Activated T-cell treated with anti-CD3 and anti-CD28 coated beads, Interleukin-2, amount 50 U/mL, for 4 hours (primary cell): ENCODE results near the gene CCR5. TPM values are rescaled to one million over a fixed set of nuclear protein-coding genes. Genes with fewer than 3 reads are reported as not detected.
A peak's percentile ranks its signal among the peaks of the same experiment; 100 is the strongest.

Experiments
- ATAC-seq, 2 donors: fragments of 200-7000 bp; cut with Tn5 transposase; one replicate each; pipeline ENCODE4 v1.10.0; 2021
- DNase-seq: peaks from one replicate; pipeline ENCODE4 v3.0.0-alpha.2; 2020
- H3K27me3 Mint-ChIP-seq: one replicate; pipeline ENCODE4 v1.8.0; 2021; ENCODE audit warnings: low read depth, mixed read lengths
- H3K36me3 Mint-ChIP-seq: one replicate; pipeline ENCODE4 v1.8.0; 2022; ENCODE audit warnings: mixed read lengths; ENCODE audit not compliant: insufficient read depth
- H3K4me1 Mint-ChIP-seq: one replicate; pipeline ENCODE4 v1.8.0; 2021; ENCODE audit warnings: low read depth, mixed read lengths
- H3K4me3 Mint-ChIP-seq: one replicate; pipeline ENCODE4 v1.8.0; 2021; ENCODE audit warnings: mild to moderate bottlenecking, moderate library complexity, mixed read lengths
- H3K9me3 Mint-ChIP-seq: one replicate; pipeline ENCODE4 v1.8.0; 2021; ENCODE audit warnings: mixed read lengths
- total RNA-seq, 3 donors: library from RNA; stranded (reverse); gene quantifications; one replicate each; pipeline ENCODE4 v1.2.1, GENCODE V29; 2021

The CCR5 gene
- total RNA-seq, 3 donors from 2014 or later: 1.2 to 7.2 (median 2.2) TPM

- ATAC-seq (no peak), DNase-seq (no peak)
- no peak overlapping the region for H3K4me3 Mint-ChIP-seq
- no peaks in the 10 kb centered on the region for H3K36me3 Mint-ChIP-seq
- peaks cover 47% of the 10 kb centered on the region for H3K4me1 Mint-ChIP-seq
- H3K27me3 Mint-ChIP-seq: no peaks in the 10 kb centered on the region
- no peaks in the 10 kb centered on the region for H3K9me3 Mint-ChIP-seq
Observed at GRCh38 chr3:46367811-46368210, 2.9 kb upstream of the CCR5 start.

GRCh38 chr3:46368569-46368968 is 2.2 kb upstream of the CCR5 start:
- Mint-ChIP-seq H3K27me3 (no peaks in the 10 kb centered on the region), H3K36me3 (no peaks in the 10 kb centered on the region), H3K9me3 (no peaks in the 10 kb centered on the region), H3K4me3 (no peak overlapping the region), H3K4me1 (peaks cover 52% of the 10 kb centered on the region)
- peak; percentile 24 to 29 for ATAC-seq
- DNase-seq: peak; percentile 54

GRCh38 chr3:46369151-46369550 is 1.6 kb upstream of the CCR5 start:
- peak in 1 of 2 donors; percentile 15 for ATAC-seq
- DNase-seq: no peak
- no peaks in the 10 kb centered on the region for H3K9me3 Mint-ChIP-seq
- H3K4me3 Mint-ChIP-seq: peak overlapping the region; percentile 52
- H3K36me3 Mint-ChIP-seq: no peaks in the 10 kb centered on the region
- H3K27me3 Mint-ChIP-seq: no peaks in the 10 kb centered on the region
- H3K4me1 Mint-ChIP-seq: peaks cover 57% of the 10 kb centered on the region

GRCh38 chr3:46369675-46370132 is 1.0 kb upstream of the CCR5 start:
- H3K4me3 Mint-ChIP-seq: peak overlapping the region; percentile 52
- peak; percentile 72 to 73 for ATAC-seq
- no peaks in the 10 kb centered on the region for H3K36me3 Mint-ChIP-seq
- H3K27me3 Mint-ChIP-seq: no peaks in the 10 kb centered on the region
- H3K9me3 Mint-ChIP-seq: no peaks in the 10 kb centered on the region
- no peak for DNase-seq
- H3K4me1 Mint-ChIP-seq: peaks cover 62% of the 10 kb centered on the region

- DNase-seq (no peak), ATAC-seq (no peak)
- H3K4me3 Mint-ChIP-seq: peak overlapping the region; percentile 53
- no peaks in the 10 kb centered on the region for H3K36me3 Mint-ChIP-seq
- no peaks in the 10 kb centered on the region for H3K9me3 Mint-ChIP-seq
- H3K27me3 Mint-ChIP-seq: no peaks in the 10 kb centered on the region
- peaks cover 75% of the 10 kb centered on the region for H3K4me1 Mint-ChIP-seq
Observed at GRCh38 chr3:46371519-46372340, 984 bp downstream of the CCR5 start.

DNA sequence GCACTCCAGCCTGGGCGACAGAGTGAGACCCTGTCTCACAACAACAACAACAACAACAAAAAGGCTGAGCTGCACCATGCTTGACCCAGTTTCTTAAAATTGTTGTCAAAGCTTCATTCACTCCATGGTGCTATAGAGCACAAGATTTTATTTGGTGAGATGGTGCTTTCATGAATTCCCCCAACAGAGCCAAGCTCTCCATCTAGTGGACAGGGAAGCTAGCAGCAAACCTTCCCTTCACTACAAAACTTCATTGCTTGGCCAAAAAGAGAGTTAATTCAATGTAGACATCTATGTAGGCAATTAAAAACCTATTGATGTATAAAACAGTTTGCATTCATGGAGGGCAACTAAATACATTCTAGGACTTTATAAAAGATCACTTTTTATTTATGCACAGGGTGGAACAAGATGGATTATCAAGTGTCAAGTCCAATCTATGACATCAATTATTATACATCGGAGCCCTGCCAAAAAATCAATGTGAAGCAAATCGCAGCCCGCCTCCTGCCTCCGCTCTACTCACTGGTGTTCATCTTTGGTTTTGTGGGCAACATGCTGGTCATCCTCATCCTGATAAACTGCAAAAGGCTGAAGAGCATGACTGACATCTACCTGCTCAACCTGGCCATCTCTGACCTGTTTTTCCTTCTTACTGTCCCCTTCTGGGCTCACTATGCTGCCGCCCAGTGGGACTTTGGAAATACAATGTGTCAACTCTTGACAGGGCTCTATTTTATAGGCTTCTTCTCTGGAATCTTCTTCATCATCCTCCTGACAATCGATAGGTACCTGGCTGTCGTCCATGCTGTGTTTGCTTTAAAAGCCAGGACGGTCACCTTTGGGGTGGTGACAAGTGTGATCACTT is 2.0 kb downstream of the CCR5 start:
- no peak for DNase-seq
- Mint-ChIP-seq H3K27me3 (no peaks in the 10 kb centered on the region), H3K36me3 (no peaks in the 10 kb centered on the region), H3K4me3 (peak overlapping the region; percentile 41), H3K9me3 (no peaks in the 10 kb centered on the region), H3K4me1 (peaks cover 76% of the 10 kb centered on the region)
- ATAC-seq: no peak

DNA sequence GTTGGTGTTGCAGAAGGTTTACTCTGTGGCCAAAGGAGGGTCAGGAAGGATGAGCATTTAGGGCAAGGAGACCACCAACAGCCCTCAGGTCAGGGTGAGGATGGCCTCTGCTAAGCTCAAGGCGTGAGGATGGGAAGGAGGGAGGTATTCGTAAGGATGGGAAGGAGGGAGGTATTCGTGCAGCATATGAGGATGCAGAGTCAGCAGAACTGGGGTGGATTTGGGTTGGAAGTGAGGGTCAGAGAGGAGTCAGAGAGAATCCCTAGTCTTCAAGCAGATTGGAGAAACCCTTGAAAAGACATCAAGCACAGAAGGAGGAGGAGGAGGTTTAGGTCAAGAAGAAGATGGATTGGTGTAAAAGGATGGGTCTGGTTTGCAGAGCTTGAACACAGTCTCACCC is 4.0 kb downstream of the CCR5 start:
- H3K36me3 Mint-ChIP-seq: no peaks in the 10 kb centered on the region
- no peak for DNase-seq
- H3K27me3 Mint-ChIP-seq: no peaks in the 10 kb centered on the region
- peaks cover 59% of the 10 kb centered on the region for H3K4me1 Mint-ChIP-seq
- H3K9me3 Mint-ChIP-seq: no peaks in the 10 kb centered on the region
- ATAC-seq: no peak
- peak overlapping the region; percentile 22 for H3K4me3 Mint-ChIP-seq

DNA sequence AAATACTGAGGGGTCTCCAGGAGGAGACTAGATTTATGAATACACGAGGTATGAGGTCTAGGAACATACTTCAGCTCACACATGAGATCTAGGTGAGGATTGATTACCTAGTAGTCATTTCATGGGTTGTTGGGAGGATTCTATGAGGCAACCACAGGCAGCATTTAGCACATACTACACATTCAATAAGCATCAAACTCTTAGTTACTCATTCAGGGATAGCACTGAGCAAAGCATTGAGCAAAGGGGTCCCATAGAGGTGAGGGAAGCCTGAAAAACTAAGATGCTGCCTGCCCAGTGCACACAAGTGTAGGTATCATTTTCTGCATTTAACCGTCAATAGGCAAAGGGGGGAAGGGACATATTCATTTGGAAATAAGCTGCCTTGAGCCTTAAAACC is 4.5 kb downstream of the CCR5 start:
- peaks cover 56% of the 10 kb centered on the region for H3K4me1 Mint-ChIP-seq
- DNase-seq: no peak
- no peaks in the 10 kb centered on the region for H3K36me3 Mint-ChIP-seq
- H3K4me3 Mint-ChIP-seq: peak overlapping the region; percentile 22
- no peaks in the 10 kb centered on the region for H3K27me3 Mint-ChIP-seq
- peak; percentile 64 to 73 for ATAC-seq
- no peaks in the 10 kb centered on the region for H3K9me3 Mint-ChIP-seq

- Mint-ChIP-seq H3K27me3 (no peaks in the 10 kb centered on the region), H3K36me3 (no peaks in the 10 kb centered on the region), H3K4me3 (no peak overlapping the region), H3K4me1 (peaks cover 57% of the 10 kb centered on the region), H3K9me3 (no peaks in the 10 kb centered on the region)
- no peak for DNase-seq
- ATAC-seq: no peak
Observed at GRCh38 chr3:46375814-46376213, 5.1 kb downstream of the CCR5 start.

DNA sequence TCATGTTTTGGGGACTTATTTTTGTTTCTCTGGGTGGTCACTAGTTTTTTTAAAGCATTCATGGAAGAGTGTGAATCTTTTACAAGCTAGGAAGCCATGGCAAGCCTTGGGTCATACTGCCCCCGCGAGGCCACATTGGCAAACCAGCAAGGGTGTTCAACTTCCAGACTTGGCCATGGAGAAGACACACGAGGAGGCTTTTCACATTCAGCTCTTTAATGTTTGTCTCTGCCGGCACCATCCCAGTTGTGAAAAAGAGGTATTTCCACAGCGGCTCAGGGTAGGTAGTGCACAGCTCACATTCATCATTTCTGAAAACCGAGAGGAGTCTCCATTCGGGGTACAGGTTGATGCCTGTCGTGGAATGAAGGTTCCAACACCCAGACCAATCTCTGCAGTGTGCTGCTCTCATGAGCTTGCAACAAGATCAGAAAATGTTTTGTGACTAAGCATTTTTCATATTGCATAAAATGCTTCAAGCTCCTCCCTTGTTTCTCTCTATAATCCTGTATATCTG is 7.7 kb downstream of the CCR5 start:
- peaks cover 46% of the 10 kb centered on the region for H3K4me1 Mint-ChIP-seq
- H3K4me3 Mint-ChIP-seq: no peak overlapping the region
- peak in 1 of 2 donors; percentile 50 for ATAC-seq

DNA sequence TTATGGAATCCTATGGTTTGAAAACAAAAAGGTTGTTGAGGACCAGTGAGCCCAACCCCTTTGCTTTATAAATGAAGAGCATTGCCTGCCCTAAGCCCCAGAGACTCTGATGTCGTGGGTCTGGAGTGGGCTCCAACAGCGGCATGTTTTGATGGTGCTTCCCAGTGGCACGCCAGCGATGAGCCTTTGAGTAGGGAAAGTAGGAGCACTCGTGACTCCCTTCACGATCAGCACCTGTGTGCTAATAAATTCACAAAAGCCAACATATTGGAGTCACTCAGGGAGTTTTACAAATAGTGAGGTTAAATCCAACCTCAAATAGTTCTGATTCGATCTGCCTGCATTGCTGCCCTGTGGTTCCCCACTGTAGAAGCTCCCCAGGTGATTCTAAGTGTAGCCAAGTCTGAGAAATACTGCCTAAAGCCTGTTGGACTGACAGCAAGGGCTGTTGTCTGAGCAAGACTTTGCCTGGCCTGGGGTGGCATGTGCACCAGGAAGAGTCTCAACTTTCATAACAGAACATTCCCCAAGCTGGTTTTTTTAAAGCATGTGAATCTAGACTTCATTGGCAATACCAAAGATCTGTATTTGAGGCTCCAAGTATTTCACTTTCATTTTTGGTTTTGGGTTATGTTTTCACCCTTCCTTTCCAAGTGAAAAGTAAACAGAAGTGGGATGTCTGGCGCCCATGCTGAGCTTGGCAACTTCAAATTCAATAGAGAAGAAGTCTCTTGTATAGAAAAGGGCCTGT is 9.9 kb downstream of the CCR5 start:
- ATAC-seq (no peak), DNase-seq (no peak)
- H3K9me3 Mint-ChIP-seq: no peaks in the 10 kb centered on the region
- peaks cover 34% of the 10 kb centered on the region for H3K4me1 Mint-ChIP-seq
- H3K4me3 Mint-ChIP-seq: no peak overlapping the region
- H3K27me3 Mint-ChIP-seq: no peaks in the 10 kb centered on the region
- no peaks in the 10 kb centered on the region for H3K36me3 Mint-ChIP-seq

More for the DNA sequence above, 7.7 kb downstream of the CCR5 start:
- no peaks in the 10 kb centered on the region for H3K9me3 Mint-ChIP-seq
- no peaks in the 10 kb centered on the region for H3K27me3 Mint-ChIP-seq
- H3K36me3 Mint-ChIP-seq: no peaks in the 10 kb centered on the region
- DNase-seq: peak; percentile 53

GRCh38 chr3:46381625-46382024 is 10.9 kb downstream of the CCR5 start:
- no peaks in the 10 kb centered on the region for H3K27me3 Mint-ChIP-seq
- DNase-seq (no peak), ATAC-seq (no peak)
- no peak overlapping the region for H3K4me3 Mint-ChIP-seq
- no peaks in the 10 kb centered on the region for H3K9me3 Mint-ChIP-seq
- H3K36me3 Mint-ChIP-seq: no peaks in the 10 kb centered on the region
- peaks cover 30% of the 10 kb centered on the region for H3K4me1 Mint-ChIP-seq

DNA sequence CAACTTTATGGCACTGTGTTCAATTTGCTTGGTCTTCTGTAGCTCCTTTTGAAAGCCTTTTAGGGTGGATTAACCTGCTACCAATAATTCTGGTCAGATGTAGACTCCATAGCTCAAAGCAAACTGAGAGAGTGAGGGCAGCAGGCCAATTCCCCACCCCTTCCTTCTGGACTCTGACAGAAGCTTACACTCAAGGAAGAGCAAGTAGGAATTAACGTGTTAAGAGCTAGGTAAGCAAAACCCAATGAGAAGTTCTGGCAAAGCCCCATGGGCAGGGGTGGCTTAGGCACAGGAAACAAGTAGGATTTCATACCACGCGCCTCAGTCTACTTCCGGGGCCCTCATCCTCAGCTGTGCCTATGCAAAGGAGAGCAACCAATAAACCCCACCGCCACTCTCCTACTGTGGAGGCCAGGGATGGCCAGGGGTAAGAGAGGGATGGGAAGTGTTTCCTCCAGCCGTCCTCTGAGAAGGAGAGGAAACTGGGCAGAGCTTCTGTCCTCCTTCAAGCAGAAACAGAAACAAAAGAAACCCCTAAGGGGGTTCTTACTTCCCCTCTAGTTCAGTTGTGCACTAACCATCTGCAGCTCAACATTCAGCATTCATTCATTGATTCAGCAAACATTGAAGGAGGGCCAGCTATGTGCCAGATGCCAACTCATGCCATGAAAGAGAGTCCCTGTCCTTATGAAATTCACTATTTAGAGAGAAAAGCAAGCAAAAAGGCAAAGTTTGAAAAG is 12.6 kb downstream of the CCR5 start:
- Mint-ChIP-seq H3K27me3 (no peaks in the 10 kb centered on the region), H3K9me3 (no peaks in the 10 kb centered on the region), H3K4me1 (peaks cover 25% of the 10 kb centered on the region), H3K4me3 (no peak overlapping the region), H3K36me3 (no peaks in the 10 kb centered on the region)
- DNase-seq: no peak
- no peak for ATAC-seq
